Motor neuron (in vitro differentiated cells): ENCODE data around the gene RGS9. TPM values are rescaled to one million over a fixed set of nuclear protein-coding genes. Genes with fewer than 3 reads are reported as not detected.
"Not testable (repeated sequence)": the region's sequence is repeated elsewhere in the genome, so short reads cannot be mapped to it uniquely, and the experiment has no call there.

ENCODE experiments used
- ATAC-seq, 8 experiments: fragments of 200-7000 bp; cut with Tn5 transposase; replicated peaks in 6 of 8; 2 replicates each; pipeline ENCODE4 v1.8.0; 2021; ENCODE audit warnings: mild to moderate bottlenecking in 8 of 8, moderate library complexity in 8 of 8
- H3K27ac ChIP-seq, 2 donors: fragments of 250-450 bp; sonication (Bioruptor Pico); 2 replicates each; pipeline ENCODE4 v1.9.0; 2021; ENCODE audit warnings: antibody characterized with exemption in 2 of 2, mild to moderate bottlenecking in 2 of 2, moderate library complexity in 1 of 2
- H3K4me1 ChIP-seq, 2 donors: fragments of 250-450 bp; sonication (Bioruptor Pico); replicated peaks in 1 of 2; 2 replicates each; pipeline ENCODE4 v1.6.1; 2021; ENCODE audit warnings: antibody characterized with exemption in 2 of 2, mild to moderate bottlenecking in 2 of 2, moderate library complexity in 1 of 2
- H3K4me3 ChIP-seq, 5 donors: fragments of 250-450 bp; sonication (Bioruptor Pico); 2 replicates each; pipeline ENCODE4 v1.9.0; 2021; ENCODE audit warnings: antibody characterized with exemption in 5 of 5, mild to moderate bottlenecking in 5 of 5, moderate library complexity in 4 of 5
- WGBS, 10 experiments: fragments of 450-650 bp; shearing (Covaris generic); methylation state at CpG; one replicate each; pipeline ENCODE4 v1.0.0; 2022; 5-methylcytosine and 5-hydroxymethylcytosine counted together
- in situ Hi-C, 9 experiments: fragments of 400-800 bp; cut with MboI; loops; one replicate each; pipeline ENCODE4 v1.15.0; 2021; ENCODE audit warnings: low sequenced_read_pairs in 9 of 9, low pct_unique_long_range_greater_than_20kb in 2 of 9; ENCODE audit not compliant: unreplicated experiment in 9 of 9
- total RNA-seq, 8 experiments: library from RNA; unstranded; fragments of 300-600 nt; gene quantifications; 2 replicates each; pipeline versions ENCODE4 v1.2.3 to v1.2.4, GENCODE V29; 2022

RGS9 gene
- total RNA-seq, 8 experiments from 2014 or later: 0.46 to 52.0 (median 4.5) TPM

GRCh38 chr17:65194670-65195334 is 57.6 kb downstream of the RGS9 start:
- peak in 3 of 8 experiments; percentile 16 to 44 (median 33) for ATAC-seq
- WGBS, 10 experiments: 32 to 100% (median 92%) methylated on average over 1 to 4 of the region's 9 CpGs; no CpG with 5 or more reads in 3 of the 10 experiments
- in situ Hi-C loops: loop anchor here in 1 of 9 experiments (25.0 kb wide), 1 partner anchor 258 kb away; no protein-coding TSS in a partner anchor
- Histone ChIP-seq H3K4me1 (peaks cover 0 to 3% of the 10 kb centered on the region in 2 donors), H3K27ac (no peak overlapping the region), H3K4me3 (no peak overlapping the region)

GRCh38 chr17:65195716-65196115 is 58.5 kb downstream of the RGS9 start:
- 30 to 83% (median 77%) methylated on average over 1 to 6 of the region's 7 CpGs; no CpG with 5 or more reads in 2 of the 10 experiments for WGBS, 10 experiments
- in situ Hi-C loops: loop anchor here in 1 of 9 experiments (25.0 kb wide), 1 partner anchor 258 kb away; no protein-coding TSS in a partner anchor
- Histone ChIP-seq H3K4me3 (no peak overlapping the region), H3K27ac (no peak overlapping the region), H3K4me1 (peaks cover 0 to 3% of the 10 kb centered on the region in 2 donors)
- no peak for ATAC-seq

GRCh38 chr17:65196617-65197016 is 59.4 kb downstream of the RGS9 start:
- Histone ChIP-seq H3K4me1 (peaks cover 0 to 3% of the 10 kb centered on the region in 2 donors), H3K27ac (no peak overlapping the region), H3K4me3 (no peak overlapping the region)
- ATAC-seq: no peak
- in situ Hi-C loops: loop anchor here in 1 of 9 experiments (25.0 kb wide), 1 partner anchor 259 kb away; no protein-coding TSS in a partner anchor
- 20 to 80% (median 70%) methylated on average over 1 to 2 of the region's 5 CpGs; no CpG with 5 or more reads in 2 of the 10 experiments for WGBS, 10 experiments

GRCh38 chr17:65197201-65197600 is 60.0 kb downstream of the RGS9 start:
- Histone ChIP-seq H3K4me1 (peaks cover 0 to 3% of the 10 kb centered on the region in 2 donors), H3K4me3 (no peak overlapping the region), H3K27ac (no peak overlapping the region)
- no peak for ATAC-seq
- WGBS, 10 experiments: 40 to 100% (median 65%) methylated on average over 1 to 5 of the region's 5 CpGs
- in situ Hi-C loops: loop anchor here in 1 of 9 experiments (25.0 kb wide), 1 partner anchor 260 kb away; no protein-coding TSS in a partner anchor

GRCh38 chr17:65198653-65199382 is 61.6 kb downstream of the RGS9 start:
- WGBS, 10 experiments: 12 to 46% (median 29%) methylated on average over 2 to 7 of the region's 7 CpGs
- H3K4me3 ChIP-seq: no peak overlapping the region
- peaks cover 0 to 3% of the 10 kb centered on the region in 2 donors for H3K4me1 ChIP-seq
- ATAC-seq: peak; percentile 48 to 87 (median 65)
- no peak overlapping the region for H3K27ac ChIP-seq
- in situ Hi-C loops: loop anchor here in 1 of 9 experiments (25.0 kb wide), 1 partner anchor 262 kb away; no protein-coding TSS in a partner anchor

GRCh38 chr17:65201331-65201730 is 64.2 kb downstream of the RGS9 start:
- H3K27ac ChIP-seq: no peak overlapping the region
- H3K4me1 ChIP-seq: peaks cover 0 to 3% of the 10 kb centered on the region in 2 donors
- 59 to 100% (median 77%) methylated on average over 1 to 10 of the region's 10 CpGs; no CpG with 5 or more reads in 2 of the 10 experiments for WGBS, 10 experiments
- no peak for ATAC-seq
- H3K4me3 ChIP-seq: no peak overlapping the region
- in situ Hi-C loops: no loop called here

- in situ Hi-C loops: no loop called here
- WGBS, 10 experiments: 66 to 100% (median 83%) methylated on average over 1 to 7 of the region's 9 CpGs; no CpG with 5 or more reads in 3 of the 10 experiments
- H3K27ac ChIP-seq: no peak overlapping the region
- no peak overlapping the region for H3K4me3 ChIP-seq
- H3K4me1 ChIP-seq: peaks cover 0 to 3% of the 10 kb centered on the region in 2 donors
- ATAC-seq: no peak
These were observed 65.8 kb downstream of the RGS9 start for GRCh38 chr17:65202844-65203571.

- Histone ChIP-seq H3K27ac (no peak overlapping the region), H3K4me1 (peaks cover 0 to 7% of the 10 kb centered on the region in 2 donors), H3K4me3 (no peak overlapping the region)
- ATAC-seq: no peak
- WGBS, 10 experiments: 40 to 97% (median 89%) methylated on average over 3 to 7 of the region's 13 CpGs; no CpG with 5 or more reads in 2 of the 10 experiments
- in situ Hi-C loops: no loop called here
These were observed 66.8 kb downstream of the RGS9 start for GRCh38 chr17:65204001-65204400.

GRCh38 chr17:65205655-65206054 is 68.5 kb downstream of the RGS9 start:
- H3K4me3 ChIP-seq: no peak overlapping the region
- no peak overlapping the region for H3K27ac ChIP-seq
- peaks cover 0 to 9% of the 10 kb centered on the region in 2 donors for H3K4me1 ChIP-seq
- in situ Hi-C loops: no loop called here
- ATAC-seq: no peak

- H3K4me3 ChIP-seq, H3K4me1 ChIP-seq, in situ Hi-C loops, H3K27ac ChIP-seq: not testable (repeated sequence)
- peak in 2 of 8 experiments; percentile 43 to 95 for ATAC-seq
- WGBS, 10 experiments: 0 to 80% (median 40%) methylated on average over 1 of the region's 1 CpG; no CpG with 5 or more reads in 7 of the 10 experiments
These were observed 70.3 kb downstream of the RGS9 start for GRCh38 chr17:65207448-65207847.

- peak in 3 of 8 experiments; percentile 57 to 70 (median 58) for ATAC-seq
- 13 to 40% (median 14%) methylated on average over 1 of the region's 1 CpG; no CpG with 5 or more reads in 5 of the 10 experiments for WGBS, 10 experiments
- in situ Hi-C loops: no loop called here
These were observed 71.5 kb downstream of the RGS9 start for GRCh38 chr17:65208717-65209116.

GRCh38 chr17:65218261-65218660 is 81.1 kb downstream of the RGS9 start:
- in situ Hi-C loops: no loop called here
- Histone ChIP-seq H3K4me1 (no peaks in the 10 kb centered on the region), H3K27ac (no peak overlapping the region), H3K4me3 (no peak overlapping the region)
- ATAC-seq: no peak
- 20 to 89% (median 78%) methylated on average over 1 to 4 of the region's 4 CpGs; no CpG with 5 or more reads in 4 of the 10 experiments for WGBS, 10 experiments

More at GRCh38 chr17:65208717-65209116, 71.5 kb downstream of the RGS9 start:
- Histone ChIP-seq H3K27ac (no peak overlapping the region), H3K4me3 (no peak overlapping the region), H3K4me1 (peaks cover 0 to 9% of the 10 kb centered on the region in 2 donors)
